ENCODE results near the gene SERPINB1. TPM values are rescaled to one million over a fixed set of nuclear protein-coding genes. Genes with fewer than 3 reads are reported as not detected.

Gene SERPINB1
- total and polyA plus RNA-seq, 9 of the 15 experiments (the other 6 are each of a cell fraction or from before 2014, with no cell fraction given), result 33.9 to 108 (median 63.8) TPM

- 0 out of 2 replicates have a peak, but pooled peaks have one; percentile 29 for TF ChIP-seq KLF16 (IDR thresholded peaks at IDR 0.05)
- TF ChIP-seq TRIM25 (IDR thresholded peaks at IDR 0.05; ENCODE audit: borderline replicate concordance), result no peak
- TF ChIP-seq CREM (IDR thresholded peaks at IDR 0.05; ENCODE audit: low read depth), result 0 out of 2 replicates have a peak, but pooled peaks have one; percentile 35
- no peak for TF ChIP-seq SNRNP70 (optimal IDR thresholded peaks at IDR 0.05; ENCODE audit: low read depth, low read length)
- TF ChIP-seq NR2F6 (CRISPR knock-in tag; IDR thresholded peaks at IDR 0.05), result no peak
- TF ChIP-seq ZNF316 (IDR thresholded peaks at IDR 0.05), result no peak
- TF ChIP-seq ARNT (IDR thresholded peaks at IDR 0.05), result no peak
These were observed 50.8 kb downstream of the SERPINB1 start (continued) for GRCh38 chr6:2790588-2791449.

GRCh38 chr6:2786269-2786668, 55.4 kb downstream of the SERPINB1 start:
- intact Hi-C loops (cut with micrococcal nuclease), result no loop called here

More at GRCh38 chr6:2786269-2786668, 55.4 kb downstream of the SERPINB1 start:
- TF ChIP-seq ATF3 (IDR thresholded peaks at IDR 0.05) (no peak), ATF3 (CRISPR knock-in tag; conservative IDR thresholded peaks at IDR 0.05) (no peak), SRSF1 (IDR thresholded peaks at IDR 0.05; ENCODE audit: low read depth, low read length) (no peak), NFIX (CRISPR knock-in tag; IDR thresholded peaks at IDR 0.05; ENCODE audit: low read depth) (no peak), ZSCAN29 (IDR thresholded peaks at IDR 0.05) (no peak), CREB3 (tag; conservative IDR thresholded peaks at IDR 0.05; ENCODE audit: low read depth) (no peak), CBFB (CRISPR knock-in tag; IDR thresholded peaks at IDR 0.05) (no peak), BMI1 (IDR thresholded peaks at IDR 0.05; ENCODE audit: low read length) (no peak)
- in situ Hi-C loops (cut with MboI), result loop anchor here (5.0 to 10.0 kb wide), 3 partner anchors 56 to 269 kb away; partner anchors contain the start of gene SERPINB1
- Histone ChIP-seq H3K27me3 (ENCODE audit: control insufficient read depth in 2 of 2, insufficient read depth in 2 of 2, low read length in 2 of 2) (no peaks in the 10 kb centered on the region), H3K9ac (ENCODE audit: insufficient read depth in 1 of 2, low read depth in 2 of 2, low read length in 2 of 2) (no peak overlapping the region), H3K4me2 (ENCODE audit: insufficient read depth, low read length) (no peak overlapping the region), H3K9me3 (replicated peaks; ENCODE audit: control insufficient read depth, insufficient read depth, low read depth, low read length) (no peaks in the 10 kb centered on the region), H3K9me1 (ENCODE audit: control insufficient read depth, insufficient read depth, low read length) (no peaks in the 10 kb centered on the region), H3K79me2 (ENCODE audit: control insufficient read depth, insufficient read depth, low read length) (peaks cover 45% of the 10 kb centered on the region), H3K27ac (ENCODE audit: extremely low read depth, low read depth, low read length) (no peak overlapping the region), H3K4me3 (no peak overlapping the region), H4K20me1 (replicated peaks; ENCODE audit: control insufficient read depth, insufficient read depth, low read length) (no peaks in the 10 kb centered on the region), H3K4me1 (replicated peaks in 1 of 2; ENCODE audit: control insufficient read depth in 2 of 2, insufficient read depth in 2 of 2, low read length in 2 of 2) (peaks cover 19 to 22% of the 10 kb centered on the region in 2 experiments), H2AFZ (ENCODE audit: low read depth, low read length) (no peak overlapping the region), H3K36me3 (ENCODE audit: control insufficient read depth, insufficient read depth, low read length) (peaks cover 54% of the 10 kb centered on the region)
- WGBS (ENCODE audit: insufficient coverage, low coverage, missing lambda C conversion rate), result 53% methylated on average over 4 of the region's 4 CpGs
- ChIA-PET POLR2A (interaction anchor here (0.6 to 9.0 kb wide), 2 partner anchors 16 to 62 kb away, joined by 3 to 151 read pairs; partner anchors contain the start of gene WRNIP1), CTCF (ENCODE audit: low intra/inter-chr PET ratio) (interaction anchor here (1.2 kb wide), 1 partner anchor 146 kb away, joined by 3 read pairs; no protein-coding TSS in a partner anchor)
- DNase-seq (ENCODE audit: extremely low read depth in 1 of 4, low spot score in 3 of 4) (no peak), FAIRE-seq (no peak), ATAC-seq (no peak)
- BruUV-seq (replicated peaks), result no TSS peak
